Measurements from ENCODE around the gene ENAH.

Gene ENAH

GRCh38 chr1:225554216-225554812 lies 98.6 kb downstream of the ENAH start:
- DNase-seq: peak; percentile 37

- DNase-seq: no peak
These were observed 103.1 kb downstream of the ENAH start for GRCh38 chr1:225549821-225550220.

GRCh38 chr1:225548140-225548857 lies 104.6 kb downstream of the ENAH start:
- DNase-seq: no peak

DNA sequence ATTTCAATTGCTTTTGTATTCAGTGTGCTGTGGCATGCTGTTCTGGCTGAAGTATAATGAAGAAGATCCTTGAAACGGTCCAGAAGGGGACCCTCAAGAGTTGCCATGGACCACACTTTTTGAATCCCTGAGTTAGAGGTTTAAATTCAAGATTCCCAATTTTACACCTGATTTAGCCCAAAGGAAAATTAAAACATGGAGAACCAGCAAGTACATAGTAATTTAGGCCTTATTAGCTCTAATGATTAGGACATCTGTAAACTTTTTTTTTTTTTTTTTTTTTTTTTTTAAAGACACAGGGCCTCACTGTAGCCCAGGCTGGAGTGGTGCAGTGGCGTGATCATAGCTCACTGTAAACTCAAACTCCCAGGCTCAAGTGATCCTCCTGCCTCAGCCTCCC lies 107.3 kb downstream of the ENAH start:
- no peak for DNase-seq

DNA sequence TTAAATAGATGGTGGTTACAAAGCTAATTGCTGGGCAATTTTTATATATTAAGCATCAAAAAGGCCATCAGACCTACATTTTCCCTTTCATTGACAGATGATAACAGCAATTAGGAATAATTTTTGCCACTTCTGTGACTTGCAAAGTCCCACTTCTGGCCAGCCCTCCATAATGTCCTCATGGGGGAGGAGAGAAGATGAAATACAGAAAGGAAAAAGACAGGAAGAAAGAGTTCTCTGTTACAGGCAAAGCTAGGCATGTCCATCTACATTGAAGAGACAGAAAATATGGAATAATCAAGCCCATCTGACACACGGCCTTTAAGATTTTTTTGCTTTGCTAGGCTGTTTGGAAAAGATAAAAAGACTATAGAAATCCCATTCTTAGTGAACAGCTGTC lies 108.0 kb downstream of the ENAH start:
- DNase-seq: no peak

- no peak for DNase-seq
These were observed 108.7 kb downstream of the ENAH start for GRCh38 chr1:225544263-225544662.

GRCh38 chr1:225543350-225543749 lies 109.6 kb downstream of the ENAH start:
- no peak for DNase-seq

DNA sequence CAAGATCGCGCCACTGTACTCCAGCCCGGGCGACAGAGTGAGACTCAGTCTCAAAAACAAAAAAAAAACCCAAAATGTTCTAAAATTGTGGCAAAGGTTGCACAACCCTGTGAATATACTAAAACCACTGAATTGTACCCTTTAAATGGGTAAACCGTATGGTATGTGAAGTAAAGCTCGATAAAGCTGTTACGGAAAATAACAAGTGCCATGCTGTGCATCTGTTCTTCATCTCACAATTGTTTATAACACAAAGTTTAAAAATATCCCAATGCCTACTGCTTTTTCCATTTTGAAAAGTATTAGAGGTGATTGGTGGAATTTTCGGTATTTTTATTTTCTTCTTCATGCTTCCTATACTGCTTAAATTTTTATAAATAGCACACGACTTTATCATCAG lies 111.5 kb downstream of the ENAH start:
- no peak for DNase-seq

- no peak for DNase-seq
These were observed 113.3 kb downstream of the ENAH start for GRCh38 chr1:225539575-225539974.

DNA sequence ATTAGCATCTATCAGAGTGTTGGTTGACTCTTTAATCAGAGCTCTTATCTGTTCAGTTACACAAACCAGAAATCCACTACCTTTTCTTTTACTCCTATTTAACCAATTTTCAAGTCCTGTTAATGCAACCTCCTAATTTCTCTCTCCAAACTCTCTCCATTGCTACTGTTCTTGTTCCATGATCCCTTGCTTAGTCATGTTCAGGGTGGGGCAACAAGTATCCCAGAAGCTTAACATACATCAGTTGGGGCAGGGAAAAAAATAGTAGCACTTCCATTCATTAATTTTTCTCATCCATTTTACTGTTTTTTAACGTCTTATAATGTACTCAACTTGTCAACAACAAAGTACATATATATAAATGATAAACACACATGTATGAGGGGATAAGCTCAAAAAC lies 113.9 kb downstream of the ENAH start:
- no peak for DNase-seq

GRCh38 chr1:225537554-225538251 lies 115.2 kb downstream of the ENAH start:
- DNase-seq: no peak

GRCh38 chr1:225535280-225535679 lies 117.6 kb downstream of the ENAH start:
- DNase-seq: no peak

DNA sequence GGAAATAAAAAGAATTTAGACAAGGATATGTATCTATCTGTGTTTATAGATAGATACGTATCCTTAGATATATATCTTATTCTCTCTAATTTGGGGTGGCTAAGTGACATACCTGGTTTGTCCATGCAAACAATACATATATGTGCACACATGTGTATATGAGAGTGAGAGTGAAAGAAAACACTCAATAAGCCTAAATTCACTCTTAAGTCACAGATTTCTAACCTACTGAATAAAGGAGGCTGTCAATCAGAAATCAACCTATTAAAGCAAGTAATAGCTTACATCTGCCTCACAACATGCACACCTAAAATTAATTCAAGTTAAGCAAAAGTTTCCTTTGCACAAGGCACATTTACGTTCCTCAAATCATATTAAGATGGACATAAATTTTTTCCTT lies 118.2 kb downstream of the ENAH start:
- DNase-seq: no peak

GRCh38 chr1:225534135-225534534 lies 118.8 kb downstream of the ENAH start:
- DNase-seq: no peak

GRCh38 chr1:225533238-225533637 lies 119.7 kb downstream of the ENAH start:
- DNase-seq: no peak

GRCh38 chr1:225532240-225532944 lies 120.5 kb downstream of the ENAH start:
- DNase-seq: no peak

GRCh38 chr1:225529726-225530125 lies 123.2 kb downstream of the ENAH start:
- no peak for DNase-seq

DNA sequence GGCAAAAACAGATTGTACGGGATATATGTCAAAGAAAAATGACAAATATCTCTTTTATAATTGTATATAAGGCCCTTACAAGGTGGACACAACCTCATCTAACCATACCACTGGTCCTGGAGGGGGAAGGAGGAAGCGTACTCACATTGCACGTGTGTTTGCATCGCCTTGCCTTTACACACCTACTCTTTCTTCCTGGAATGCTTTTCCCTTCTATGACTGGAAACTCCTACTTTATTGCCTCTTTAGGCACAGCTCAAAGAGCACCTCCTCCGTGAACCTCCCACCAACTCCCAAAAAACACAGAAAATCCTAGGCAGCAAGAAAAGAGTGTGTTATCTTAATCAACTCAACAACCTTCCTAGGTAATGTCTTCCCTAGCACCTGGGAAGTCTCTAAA lies 125.3 kb downstream of the ENAH start:
- DNase-seq: no peak

GRCh38 chr1:225526878-225527277 lies 126.0 kb downstream of the ENAH start:
- no peak for DNase-seq

DNA sequence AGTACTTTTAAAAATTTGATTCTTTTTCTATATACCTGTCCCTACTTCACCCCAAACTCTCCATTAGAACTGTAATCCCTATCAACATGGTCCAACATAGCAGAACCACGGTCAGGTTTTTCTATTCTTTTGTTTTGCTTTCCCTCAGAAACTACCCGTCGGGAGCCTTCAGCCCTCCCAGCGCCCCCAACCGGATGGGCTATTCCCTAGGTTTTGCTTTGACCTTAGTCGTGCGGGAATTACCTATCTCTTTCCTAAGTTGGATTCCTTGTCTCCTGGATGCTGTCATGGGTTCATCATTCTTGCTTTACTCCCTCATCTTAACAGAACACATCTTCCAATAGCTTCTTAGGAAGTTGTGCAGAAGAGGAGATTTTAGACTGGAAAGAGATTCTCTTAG lies 127.5 kb downstream of the ENAH start:
- no peak for DNase-seq

- DNase-seq: no peak
These were observed 128.4 kb downstream of the ENAH start for GRCh38 chr1:225524570-225524969.

GRCh38 chr1:225523263-225523950 lies 129.5 kb downstream of the ENAH start:
- no peak for DNase-seq
